Fibroblast of lung (primary cell): Measurements from ENCODE around the gene C20orf202. TPM values are rescaled to one million over a fixed set of nuclear protein-coding genes. Genes with fewer than 3 reads are reported as not detected.

Source experiments
- DNase-seq, 2 donors: peaks; one replicate each; pipeline versions ENCODE4 v3.0.0 to v3.0.0-alpha.2; 2010; ENCODE audit warnings: low read depth in 2 of 2
- H2AFZ ChIP-seq: 2 replicates; pipeline ENCODE4 v1.5.1; 2012; ENCODE audit warnings: low read length, control low read depth, inconsistent platforms
- H3K27ac ChIP-seq: 2 replicates; pipeline ENCODE4 v1.5.1; 2011; ENCODE audit warnings: low read length, control low read depth; ENCODE audit not compliant: insufficient read depth
- H3K27me3 ChIP-seq: 2 replicates; pipeline ENCODE4 v1.5.1; 2011; ENCODE audit warnings: mild to moderate bottlenecking, low read length; ENCODE audit not compliant: control insufficient read depth, insufficient read depth
- H3K36me3 ChIP-seq: 2 replicates; pipeline ENCODE4 v1.5.1; 2011; ENCODE audit warnings: low read length; ENCODE audit not compliant: control insufficient read depth, insufficient read depth
- H3K4me1 ChIP-seq: 2 replicates; pipeline ENCODE4 v1.5.1; 2011; ENCODE audit warnings: low read length; ENCODE audit not compliant: control insufficient read depth, insufficient read depth; ENCODE audit errors: extremely low read depth
- H3K4me2 ChIP-seq: 2 replicates; pipeline ENCODE4 v1.5.1; 2011; ENCODE audit warnings: low read length, control low read depth; ENCODE audit not compliant: insufficient read depth; ENCODE audit errors: extremely low read depth
- H3K4me3 ChIP-seq, 4 experiments: fragments of 200-600 bp in 1 of 4; sonication (generic) in 1 of 4; replicated peaks in 1 of 4; 2 replicates each; pipeline ENCODE4 v1.5.1; 2011 to 2016; ENCODE audit warnings: low read length in 4 of 4, low read depth in 3 of 4, mild to moderate bottlenecking in 3 of 4, control low read depth in 2 of 4, inconsistent platforms in 1 of 4, mixed read lengths in 1 of 4; ENCODE audit not compliant: insufficient read depth in 1 of 4; ENCODE audit errors: control extremely low read depth in 1 of 4
- H3K79me2 ChIP-seq: 2 replicates; pipeline ENCODE4 v1.5.1; 2012; ENCODE audit warnings: mild to moderate bottlenecking, low read length, inconsistent platforms; ENCODE audit not compliant: control insufficient read depth, insufficient read depth
- H3K9ac ChIP-seq: 2 replicates; pipeline ENCODE4 v1.5.1; 2011; ENCODE audit warnings: mild to moderate bottlenecking, low read length, control low read depth; ENCODE audit not compliant: insufficient read depth
- H3K9me3 ChIP-seq: 2 replicates; pipeline ENCODE4 v1.5.1; 2012; ENCODE audit warnings: low read depth, low read length; ENCODE audit not compliant: control insufficient read depth, insufficient read depth
- H4K20me1 ChIP-seq: 2 replicates; pipeline ENCODE4 v1.5.1; 2011; ENCODE audit warnings: low read length; ENCODE audit not compliant: control insufficient read depth, insufficient read depth; ENCODE audit errors: extremely low read depth
- EZH2 ChIP-seq: IDR thresholded peaks from 2 replicates; pipeline ENCODE4 v1.5.1; 2012; ENCODE audit warnings: low read length, control low read depth, mild to moderate bottlenecking; ENCODE audit errors: missing control alignments
- polyA plus RNA-seq, 2 donors: library from polyadenylated mRNA; depleted of rRNA in 1 of 2; stranded (reverse) in 1 of 2; unstranded in 1 of 2; fragments of >200 nt; gene quantifications; 2 replicates each; pipeline ENCODE4 v1.2.1, GENCODE V29; 2011 to 2012; ENCODE audit warnings: missing spikeins in 1 of 2
- total RNA-seq: library from RNA; depleted of rRNA; stranded (reverse); fragments of >200 nt; gene quantifications from 2 replicates; pipeline ENCODE4 v1.2.1, GENCODE V29; 2014
- TF ChIP-seq, protein P1 (sequence below), 2 donors: IDR thresholded peaks in 1 of 2; conservative IDR thresholded peaks in 1 of 2; 1 replicate in 1 of 2; 2 replicates in 1 of 2; pipeline ENCODE4 v1.5.1; 2011 to 2012; ENCODE audit warnings: low read length in 2 of 2, control low read depth in 1 of 2, inconsistent platforms in 1 of 2, low read depth in 1 of 2, mild to moderate bottlenecking in 1 of 2

Gene C20orf202
- total and polyA plus RNA-seq, 2 donors (not counting 1 experiment from before 2014, with no cell fraction given): under 0.01 TPM; not detected in 1

GRCh38 chr20:1165521-1165920 lies 37.7 kb upstream of the C20orf202 start:
- Histone ChIP-seq H3K9me3 (no peaks in the 10 kb centered on the region), H2AFZ (no peak overlapping the region), H3K4me2 (no peak overlapping the region), H3K27me3 (no peaks in the 10 kb centered on the region), H3K79me2 (no peaks in the 10 kb centered on the region), H3K9ac (no peak overlapping the region), H3K4me1 (no peaks in the 10 kb centered on the region), H4K20me1 (no peaks in the 10 kb centered on the region), H3K27ac (no peak overlapping the region), H3K4me3 (no peak overlapping the region), H3K36me3 (peaks cover 22% of the 10 kb centered on the region)
- TF ChIP-seq EZH2: no peak
- TF ChIP-seq, protein P1, sequence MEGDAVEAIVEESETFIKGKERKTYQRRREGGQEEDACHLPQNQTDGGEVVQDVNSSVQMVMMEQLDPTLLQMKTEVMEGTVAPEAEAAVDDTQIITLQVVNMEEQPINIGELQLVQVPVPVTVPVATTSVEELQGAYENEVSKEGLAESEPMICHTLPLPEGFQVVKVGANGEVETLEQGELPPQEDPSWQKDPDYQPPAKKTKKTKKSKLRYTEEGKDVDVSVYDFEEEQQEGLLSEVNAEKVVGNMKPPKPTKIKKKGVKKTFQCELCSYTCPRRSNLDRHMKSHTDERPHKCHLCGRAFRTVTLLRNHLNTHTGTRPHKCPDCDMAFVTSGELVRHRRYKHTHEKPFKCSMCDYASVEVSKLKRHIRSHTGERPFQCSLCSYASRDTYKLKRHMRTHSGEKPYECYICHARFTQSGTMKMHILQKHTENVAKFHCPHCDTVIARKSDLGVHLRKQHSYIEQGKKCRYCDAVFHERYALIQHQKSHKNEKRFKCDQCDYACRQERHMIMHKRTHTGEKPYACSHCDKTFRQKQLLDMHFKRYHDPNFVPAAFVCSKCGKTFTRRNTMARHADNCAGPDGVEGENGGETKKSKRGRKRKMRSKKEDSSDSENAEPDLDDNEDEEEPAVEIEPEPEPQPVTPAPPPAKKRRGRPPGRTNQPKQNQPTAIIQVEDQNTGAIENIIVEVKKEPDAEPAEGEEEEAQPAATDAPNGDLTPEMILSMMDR (conservative IDR thresholded peaks at IDR 0.05 in 1 of 2, IDR thresholded peaks at IDR 0.05 in 1 of 2; ENCODE audit: low read depth in 1 of 2, low read length in 2 of 2): no peak
- DNase-seq: no peak

DNA sequence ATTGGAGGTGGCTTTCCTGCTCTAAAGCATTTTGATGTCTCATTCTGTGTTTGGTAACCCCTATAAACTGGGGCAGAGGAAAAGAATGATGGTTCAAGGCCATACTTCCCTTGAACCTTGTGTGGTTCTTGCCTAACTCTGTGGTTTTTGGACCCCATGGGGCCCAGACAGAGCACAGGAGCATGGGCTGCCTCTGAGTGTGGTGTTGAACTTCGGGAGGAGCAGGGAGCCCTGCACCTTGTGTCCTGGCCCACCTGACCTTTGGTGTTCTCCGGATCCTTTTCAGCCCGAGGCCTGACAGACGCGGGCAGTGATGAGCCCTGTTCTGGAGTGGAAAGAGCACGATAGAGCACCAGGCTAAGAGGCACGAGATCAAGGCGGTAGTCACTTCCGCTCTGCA lies 37.3 kb upstream of the C20orf202 start:
- H3K9ac ChIP-seq: no peak overlapping the region
- H3K79me2 ChIP-seq: no peaks in the 10 kb centered on the region
- H3K9me3 ChIP-seq: no peaks in the 10 kb centered on the region
- no peak overlapping the region for H2AFZ ChIP-seq
- H3K27ac ChIP-seq: no peak overlapping the region
- no peak for DNase-seq
- peaks cover 23% of the 10 kb centered on the region for H3K36me3 ChIP-seq
- H3K4me1 ChIP-seq: no peaks in the 10 kb centered on the region
- H3K27me3 ChIP-seq: no peaks in the 10 kb centered on the region
- no peaks in the 10 kb centered on the region for H4K20me1 ChIP-seq
- H3K4me3 ChIP-seq: no peak overlapping the region
- TF ChIP-seq, protein P1 (conservative IDR thresholded peaks at IDR 0.05 in 1 of 2, IDR thresholded peaks at IDR 0.05 in 1 of 2; ENCODE audit: low read depth in 1 of 2, low read length in 2 of 2): no peak
- no peak for TF ChIP-seq EZH2
- no peak overlapping the region for H3K4me2 ChIP-seq

- TF ChIP-seq, protein P1 (conservative IDR thresholded peaks at IDR 0.05 in 1 of 2, IDR thresholded peaks at IDR 0.05 in 1 of 2; ENCODE audit: low read depth in 1 of 2, low read length in 2 of 2): no peak
- no peak for TF ChIP-seq EZH2
- H3K4me1 ChIP-seq: no peaks in the 10 kb centered on the region
- no peak overlapping the region for H3K4me2 ChIP-seq
- H3K4me3 ChIP-seq: no peak overlapping the region
- H3K9me3 ChIP-seq: no peaks in the 10 kb centered on the region
- H2AFZ ChIP-seq: no peak overlapping the region
- H4K20me1 ChIP-seq: no peaks in the 10 kb centered on the region
- H3K27ac ChIP-seq: no peak overlapping the region
- H3K79me2 ChIP-seq: no peaks in the 10 kb centered on the region
- no peak overlapping the region for H3K9ac ChIP-seq
- H3K36me3 ChIP-seq: peaks cover 19% of the 10 kb centered on the region
- H3K27me3 ChIP-seq: no peaks in the 10 kb centered on the region
- DNase-seq: no peak
Measured at GRCh38 chr20:1166948-1167720, 36.1 kb upstream of the C20orf202 start.
